Sigmoid colon (tissue), 4 donors: Measurements from ENCODE around the gene VAMP5.

ENCODE experiments used
- POLR2A ChIP-seq, 2 donors: fragments of 450-650 bp; IDR thresholded peaks; one replicate each; pipeline ENCODE4 v1.6.1; 2016; ENCODE audit warnings: antibody characterized with exemption in 2 of 2, mild to moderate bottlenecking in 2 of 2, moderate library complexity in 2 of 2
- POLR2AphosphoS5 ChIP-seq, 4 donors: sonication (generic); formaldehyde crosslinking; IDR thresholded peaks; one replicate each; pipeline ENCODE4 v1.6.1; 2017; ENCODE audit warnings: antibody characterized with exemption in 4 of 4

DNA sequence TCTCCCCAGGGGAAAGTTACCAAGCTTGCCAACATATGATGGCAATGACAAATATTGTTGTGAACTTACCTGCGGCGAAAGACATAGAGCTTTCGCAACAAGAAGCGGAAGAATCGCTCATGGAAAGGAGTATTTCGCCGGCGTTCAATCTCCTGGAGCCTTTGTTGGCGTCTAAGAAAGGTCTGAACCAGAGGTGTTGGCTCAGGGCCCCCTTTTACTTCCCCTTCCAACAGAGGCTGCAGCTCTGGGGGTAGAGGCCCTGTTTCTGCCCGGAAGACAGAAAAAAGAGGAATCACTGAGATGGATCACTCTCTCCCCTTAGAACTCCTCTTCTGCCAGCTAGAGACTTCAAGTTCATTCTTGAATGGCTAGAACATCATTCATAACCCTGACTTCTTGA is 33.7 kb upstream of the VAMP5 start:
- TF ChIP-seq POLR2AphosphoS5 (IDR thresholded peaks at IDR 0.05), result no peak
- TF ChIP-seq POLR2A (IDR thresholded peaks at IDR 0.05), result no peak
